GM18520 (cell line): ENCODE data around the gene GOT1.

Source experiments
- ATAC-seq: cut with Tn5 transposase; IDR thresholded peaks from one replicate; pipeline ENCODE4 v1.9.1; 2021; ENCODE audit not compliant: unreplicated experiment

GOT1 gene

DNA sequence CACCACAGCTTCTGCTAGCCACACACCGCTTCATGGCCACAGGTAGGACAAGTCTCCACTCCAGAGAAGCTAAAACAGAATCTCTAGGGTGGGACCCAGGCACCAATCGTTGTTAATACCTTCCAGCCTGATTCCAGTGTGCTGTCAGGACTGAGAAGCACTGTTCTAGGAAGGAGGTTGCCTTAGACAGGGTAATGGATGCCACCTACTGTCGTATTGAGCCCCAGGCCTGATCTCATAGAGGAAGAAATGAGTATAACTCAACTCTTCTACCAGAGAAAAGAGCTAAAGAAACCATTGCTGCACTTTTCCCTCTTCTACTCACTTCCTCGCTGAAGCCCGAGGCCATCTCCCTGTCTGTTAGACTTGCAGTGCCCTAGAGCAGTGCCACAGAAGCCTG is 69.5 kb downstream of the GOT1 start:
- no peak for ATAC-seq

DNA sequence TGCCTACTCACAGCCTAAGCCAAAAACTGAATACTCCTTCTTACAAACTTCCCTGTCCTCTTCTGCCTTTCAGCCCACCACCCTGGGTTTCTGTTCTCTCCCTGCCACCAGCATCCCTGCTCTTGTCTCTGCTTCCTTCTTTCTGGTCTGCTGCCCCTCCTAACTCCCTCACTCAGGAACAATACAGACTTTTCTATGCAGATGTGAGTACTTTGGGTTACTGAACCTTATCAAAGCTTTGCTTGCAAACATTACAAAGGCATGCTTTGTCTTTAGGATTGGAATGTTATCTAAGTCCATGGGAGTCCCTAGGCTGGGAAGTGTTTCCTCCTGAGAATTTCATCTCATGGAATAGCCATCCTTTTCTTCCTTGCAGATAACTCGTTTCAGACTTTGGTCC is 72.3 kb downstream of the GOT1 start:
- ATAC-seq = no peak

DNA sequence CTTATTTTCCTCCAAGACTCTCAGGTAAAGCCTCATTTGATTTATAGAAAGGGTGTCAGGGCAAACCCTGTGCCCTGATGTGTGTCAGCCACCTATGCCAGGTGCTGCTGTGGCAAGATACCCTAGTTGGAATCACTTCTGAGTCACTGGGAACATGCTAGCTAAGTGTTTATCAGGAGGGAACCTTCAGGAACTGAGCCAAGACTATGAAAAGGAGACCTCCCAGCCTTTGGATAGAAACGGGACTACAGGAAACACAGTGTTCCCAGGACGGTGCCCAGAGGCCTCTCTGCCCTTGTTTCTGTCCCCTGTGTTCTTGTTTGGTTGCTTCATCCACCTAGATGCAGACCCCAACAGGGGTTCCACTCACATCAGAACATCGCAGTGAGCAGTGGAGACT is 72.7 kb downstream of the GOT1 start:
- ATAC-seq = no peak

DNA sequence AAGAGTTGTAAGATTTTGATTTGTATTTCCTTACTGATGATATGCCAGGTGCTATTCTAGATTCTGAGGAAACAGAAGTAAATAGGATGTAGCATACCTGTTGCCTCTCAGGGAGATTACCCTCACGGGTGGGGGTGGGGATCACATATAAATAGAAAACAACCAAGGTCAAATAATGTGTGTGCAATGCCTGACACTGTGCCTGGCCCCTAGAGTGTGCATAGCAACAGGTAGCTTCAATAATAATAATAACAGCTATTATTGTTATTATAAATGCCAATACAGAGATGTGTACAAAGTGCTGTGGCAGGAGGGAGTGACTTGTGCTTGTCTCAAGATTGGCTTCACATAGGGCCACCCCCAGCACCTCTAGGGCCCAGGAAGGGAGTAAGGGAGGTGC is 77.2 kb downstream of the GOT1 start:
- ATAC-seq = no peak

DNA sequence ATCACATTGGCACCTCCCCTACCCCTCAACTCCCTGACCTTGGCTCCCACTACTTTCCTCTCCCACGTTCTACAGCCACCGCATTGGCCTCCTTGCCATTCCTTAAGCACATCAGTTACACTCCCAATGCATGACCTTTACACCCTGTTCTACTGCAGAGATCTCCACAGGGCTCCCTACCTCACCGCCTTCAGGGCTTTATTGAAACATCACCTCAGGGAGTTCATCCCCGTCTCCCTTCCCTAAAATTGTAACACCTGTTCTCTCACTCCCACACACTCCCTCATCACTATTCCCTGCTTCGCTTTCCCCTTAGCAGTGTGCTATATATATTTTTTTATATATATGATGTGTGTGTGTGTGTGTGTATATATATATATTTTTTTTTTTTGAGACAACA is 82.8 kb downstream of the GOT1 start:
- no peak for ATAC-seq
